SK-N-SH (cell line): ENCODE measurements around the gene SLC39A3. TPM values are rescaled to one million over a fixed set of nuclear protein-coding genes. Genes with fewer than 3 reads are reported as not detected.

Experiments
- CTCF ChIA-PET: fragments of 300-600, 350-600 bp; formaldehyde crosslinking; extraction: SDS; loops from one replicate; lab custom pipeline; 2021; lab: Yijun Ruan, JAX
- POLR2A ChIA-PET: fragments of 350-600 bp; sonication (Branson Sonifier 250); formaldehyde crosslinking; extraction: SDS; loops from one replicate; lab custom pipeline; 2020; ENCODE audit warnings: antibody characterized with exemption, inconsistent platforms; lab: Yijun Ruan, JAX
- DNase-seq: peaks from one replicate; pipeline ENCODE4 v3.0.0; 2012
- H2AFZ ChIP-seq: fragments of 200-600 bp; sonication (generic); 2 replicates; pipeline ENCODE4 v1.8.1; 2016; ENCODE audit warnings: antibody characterized with exemption, mild to moderate bottlenecking, low read depth
- H3F3A ChIP-seq: fragments of 200-600 bp; sonication (generic); replicated peaks from 2 replicates; pipeline ENCODE3; 2016; ENCODE audit warnings: antibody characterized with exemption, mild to moderate bottlenecking; ENCODE audit not compliant: insufficient read depth
- H3K27ac ChIP-seq, 2 experiments: fragments of 200-500 bp in 1 of 2; fragments of 200-600 bp in 1 of 2; sonication (Bioruptor generic) in 1 of 2; sonication (generic), shearing (Covaris generic) in 1 of 2; 2 replicates each; pipeline versions ENCODE4 v1.5.1 to v1.6.1; 2014 to 2016; ENCODE audit warnings: low read depth in 2 of 2, inconsistent platforms in 1 of 2, low read length in 1 of 2, mild to moderate bottlenecking in 1 of 2, mixed read lengths in 1 of 2
- H3K27me3 ChIP-seq: fragments of 200-600 bp; sonication (generic), shearing (Covaris generic); 2 replicates; pipeline ENCODE4 v1.6.1; 2016; ENCODE audit warnings: mixed run types; ENCODE audit not compliant: insufficient read depth
- H3K36me3 ChIP-seq, 2 experiments: fragments of 200-500 bp in 1 of 2; fragments of 200-600 bp in 1 of 2; sonication (Bioruptor generic) in 1 of 2; sonication (generic) in 1 of 2; replicated peaks in 1 of 2; 2 replicates each; pipeline versions ENCODE3 to v1.5.1; 2014 to 2016; ENCODE audit warnings: low read length in 1 of 2, mild to moderate bottlenecking in 1 of 2; ENCODE audit not compliant: insufficient read depth in 2 of 2, control insufficient read depth in 1 of 2
- H3K4me1 ChIP-seq, 2 experiments: fragments of 200-500 bp in 1 of 2; fragments of 200-600 bp in 1 of 2; sonication (Bioruptor generic) in 1 of 2; sonication (generic), shearing (Covaris generic) in 1 of 2; 2 replicates each; pipeline versions ENCODE4 v1.5.1 to v1.6.1; 2014 to 2016; ENCODE audit warnings: low read depth in 1 of 2, low read length in 1 of 2, mixed run types in 1 of 2; ENCODE audit not compliant: insufficient read depth in 2 of 2, control insufficient read depth in 1 of 2
- H3K4me2 ChIP-seq: fragments of 200-600 bp; sonication (generic), shearing (Covaris generic); 2 replicates; pipeline ENCODE4 v1.6.1; 2017; ENCODE audit warnings: mixed run types
- H3K4me3 ChIP-seq, 2 experiments: fragments of 200-500 bp in 1 of 2; fragments of 200-600 bp in 1 of 2; sonication (Bioruptor generic) in 1 of 2; sonication (generic), shearing (Covaris generic) in 1 of 2; 2 replicates each; pipeline versions ENCODE4 v1.5.1 to v1.8.1; 2014 to 2016; ENCODE audit warnings: low read depth in 2 of 2, inconsistent platforms in 1 of 2, low read length in 1 of 2, mild to moderate bottlenecking in 1 of 2, mixed read lengths in 1 of 2, moderate library complexity in 1 of 2
- H3K79me2 ChIP-seq: fragments of 200-600 bp; sonication (generic); 2 replicates; pipeline ENCODE4 v1.8.1; 2017; ENCODE audit warnings: mild to moderate bottlenecking; ENCODE audit not compliant: insufficient read depth
- H3K9ac ChIP-seq: fragments of 200-600 bp; sonication (generic); 2 replicates; pipeline ENCODE4 v1.6.1; 2017; ENCODE audit warnings: mixed run types
- H3K9me2 ChIP-seq: fragments of 200-600 bp; sonication (generic); 2 replicates; pipeline ENCODE4 v1.6.1; 2017; ENCODE audit warnings: mixed run types
- H3K9me3 ChIP-seq: fragments of 200-600 bp; sonication (generic); 2 replicates; pipeline ENCODE4 v1.6.1; 2017; ENCODE audit warnings: mixed run types, mild to moderate bottlenecking, moderate library complexity
- H4K20me1 ChIP-seq: fragments of 200-600 bp; sonication (generic); 2 replicates; pipeline ENCODE4 v1.6.1; 2017; ENCODE audit warnings: mild to moderate bottlenecking, mixed run types; ENCODE audit not compliant: insufficient read depth
- CHD2 ChIP-seq: fragments of 150-350 bp; IDR thresholded peaks from 2 replicates; pipeline ENCODE4 v1.6.1; 2018; ENCODE audit warnings: low read length; ENCODE audit not compliant: partially characterized antibody
- CTCF ChIP-seq: fragments of 200-600 bp; sonication (generic); IDR thresholded peaks from 2 replicates; pipeline ENCODE4 v1.6.1; 2017; ENCODE audit warnings: antibody characterized with exemption, mild to moderate bottlenecking, moderate library complexity
- EP300 ChIP-seq, 2 experiments: IDR thresholded peaks; 2 replicates each; pipeline versions ENCODE4 v1.4.0 to v1.6.1; 2012; ENCODE audit warnings: borderline replicate concordance in 1 of 2, low read depth in 1 of 2, low read length in 1 of 2
- GATA2 ChIP-seq: sonication (generic); formaldehyde crosslinking; IDR thresholded peaks from 2 replicates; pipeline ENCODE4 v1.5.0; 2020; ENCODE audit warnings: mild to moderate bottlenecking, missing genetic modification reagents
- MEF2A ChIP-seq: IDR thresholded peaks from 2 replicates; pipeline ENCODE4 v1.4.0; 2012; ENCODE audit warnings: low read depth, borderline replicate concordance
- NFIC ChIP-seq: IDR thresholded peaks from 2 replicates; pipeline ENCODE4 v1.4.0; 2012; ENCODE audit warnings: borderline replicate concordance
- NRF1 ChIP-seq: IDR thresholded peaks from 2 replicates; pipeline ENCODE4 v1.6.1; 2012; ENCODE audit warnings: low read depth, mild to moderate bottlenecking, low read length
- PBX3 ChIP-seq: IDR thresholded peaks from 2 replicates; pipeline ENCODE4; 2012
- POLR2AphosphoS5 ChIP-seq: IDR thresholded peaks from 2 replicates; pipeline ENCODE4 v1.6.1; 2012; ENCODE audit warnings: low read depth, low read length
- RAD21 ChIP-seq: IDR thresholded peaks from 2 replicates; pipeline ENCODE4 v1.6.1; 2012; ENCODE audit warnings: mild to moderate bottlenecking, low read length
- REST ChIP-seq: IDR thresholded peaks from 2 replicates; pipeline ENCODE4 v1.6.1; 2012; ENCODE audit warnings: mild to moderate bottlenecking, low read depth, low read length, moderate library complexity
- RFX5 ChIP-seq: IDR thresholded peaks from 2 replicates; pipeline ENCODE4 v1.6.1; 2012; ENCODE audit warnings: mild to moderate bottlenecking, improper control_type of control experiment, low read length
- SMC3 ChIP-seq: IDR thresholded peaks from 2 replicates; pipeline ENCODE4 v1.6.1; 2012; ENCODE audit warnings: low read depth, low read length, improper control_type of control experiment
- TAF1 ChIP-seq: IDR thresholded peaks from 2 replicates; pipeline ENCODE4 v1.6.1; 2012; ENCODE audit warnings: low read depth, mild to moderate bottlenecking, low read length, moderate library complexity, borderline replicate concordance
- TCF12 ChIP-seq: IDR thresholded peaks from 2 replicates; pipeline ENCODE4 v1.4.0; 2012
- TEAD4 ChIP-seq: IDR thresholded peaks from 2 replicates; pipeline ENCODE4 v1.4.0; 2012; ENCODE audit warnings: mild to moderate bottlenecking, borderline replicate concordance; ENCODE audit not compliant: insufficient read depth
- USF2 ChIP-seq: fragments of 150-350 bp; IDR thresholded peaks from 2 replicates; pipeline ENCODE4 v1.6.1; 2017; ENCODE audit warnings: antibody characterized with exemption, low read length, low read depth, borderline replicate concordance
- ZBTB33 ChIP-seq: IDR thresholded peaks from 2 replicates; pipeline ENCODE4 v1.4.0; 2012; ENCODE audit warnings: low read depth, borderline replicate concordance
- WGBS: methylation state at CpG from one replicate; pipeline ENCODE4 v1.1.6; 2017; ENCODE audit warnings: low lambda C conversion rate; 5-methylcytosine and 5-hydroxymethylcytosine counted together
- polyA plus RNA-seq, 3 experiments: library from polyadenylated mRNA; depleted of rRNA; stranded (reverse); fragments of >200 nt; gene quantifications; 2 replicates each; pipeline ENCODE4 v1.2.3, GENCODE V29; 2012

Gene SLC39A3
- polyA plus RNA-seq, 1 of the 3 experiments (the other 2 are of a cell fraction), result 45.2 TPM

GRCh38 chr19:2770055-2771013, 30.5 kb upstream of the SLC39A3 start:
- Histone ChIP-seq H3K9me2 (no peaks in the 10 kb centered on the region), H3K4me3 (no peak overlapping the region), H2AFZ (no peak overlapping the region), H3K9me3 (no peaks in the 10 kb centered on the region), H3K4me1 (no peaks in the 10 kb centered on the region), H3K27ac (no peak overlapping the region), H3K9ac (no peak overlapping the region), H3K27me3 (no peaks in the 10 kb centered on the region), H3F3A (no peaks in the 10 kb centered on the region), H3K36me3 (peaks cover 0 to 36% of the 10 kb centered on the region in 2 experiments), H3K4me2 (no peak overlapping the region), H3K79me2 (peaks cover 59% of the 10 kb centered on the region), H4K20me1 (peaks cover 52% of the 10 kb centered on the region)
- TF ChIP-seq RFX5 (no peak), TCF12 (no peak), CTCF (no peak), RAD21 (no peak), NFIC (no peak), PBX3 (no peak), REST (no peak), USF2 (no peak), NRF1 (no peak), SMC3 (no peak), ZBTB33 (no peak), GATA2 (no peak), EP300 (IDR thresholded peaks at IDR 0.05; ENCODE audit: borderline replicate concordance in 1 of 2, low read depth in 1 of 2, low read length in 1 of 2) (no peak), TAF1 (no peak), TEAD4 (no peak), POLR2AphosphoS5 (no peak), MEF2A (no peak), CHD2 (no peak)
- 88% methylated on average over 25 of the region's 40 CpGs for WGBS
- ChIA-PET CTCF (interaction anchor here (0.7 kb wide), 1 partner anchor 1509 kb away, joined by 3 read pairs; the partner anchor contains the start of gene SHD), POLR2A (interaction anchor here (0.7 kb wide), 1 partner anchor 13 kb away, joined by 3 read pairs; the partner anchor contains the start of gene SGTA)
- DNase-seq, result no peak
